ENCODE measurements around the gene CLMN. TPM values are rescaled to one million over a fixed set of nuclear protein-coding genes. Genes with fewer than 3 reads are reported as not detected.

Gene CLMN
- total RNA-seq, 1 experiment from 2014 or later: 33.4 TPM

DNA sequence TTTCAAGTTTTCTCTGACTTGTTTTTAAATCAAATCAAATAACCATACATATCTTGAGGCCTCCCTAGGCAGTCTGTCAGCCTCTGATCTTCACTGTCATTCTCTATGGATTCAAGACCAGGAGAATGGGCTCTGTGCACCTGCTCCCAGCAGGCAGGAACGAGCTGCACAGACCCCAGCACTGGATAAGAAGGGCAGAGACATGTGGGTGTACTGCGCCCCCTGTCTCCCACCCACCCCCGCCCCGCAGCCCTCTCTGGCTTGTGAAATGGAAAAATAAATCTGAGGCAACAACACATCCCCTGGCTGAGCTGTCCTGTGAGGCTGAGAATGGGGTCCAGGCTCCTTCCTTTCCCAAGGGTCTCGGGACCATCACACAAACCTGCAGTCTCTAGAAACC is 26.3 kb downstream of the CLMN start:
- Histone ChIP-seq H3K36me3 (ENCODE audit: control insufficient read depth in 1 of 2, insufficient read depth in 2 of 2, low read length in 2 of 2) (no peaks in the 10 kb centered on the region), H4K20me1 (ENCODE audit: insufficient read depth) (no peaks in the 10 kb centered on the region), H3K79me2 (ENCODE audit: insufficient read depth, low read length) (peaks cover 16% of the 10 kb centered on the region; the same call in 1 of the 2 replicates), H3K4me3 (replicated peaks in 1 of 2; ENCODE audit: low read depth in 1 of 2, low read length in 2 of 2) (no peak overlapping the region), H3K9me3 (ENCODE audit: control insufficient read depth in 1 of 2, insufficient read depth in 1 of 2, low read depth in 1 of 2, low read length in 2 of 2) (no peaks in the 10 kb centered on the region), H3K27ac (ENCODE audit: low read depth, low read length) (no peak overlapping the region), H3K9ac (ENCODE audit: low read length) (no peak overlapping the region), H3K27me3 (ENCODE audit: insufficient read depth, low read length) (no peaks in the 10 kb centered on the region), H3K4me1 (ENCODE audit: control insufficient read depth in 1 of 2, insufficient read depth in 2 of 2, low read length in 2 of 2) (peaks cover 6 to 35% of the 10 kb centered on the region in 2 experiments; a peak in 3 of 4 replicates), H3K9me2 (ENCODE audit: insufficient read depth) (no peaks in the 10 kb centered on the region), H3K4me2 (ENCODE audit: low read length) (no peak overlapping the region), H2AFZ (ENCODE audit: low read depth, low read length, poor library complexity, severe bottlenecking) (no peak overlapping the region)
- ChIA-PET RAD21 (ENCODE audit: low non-redundant PET in 1 of 2, low total read pairs in 2 of 2, uncharacterized antibody in 2 of 2, unreplicated experiment in 2 of 2) (no interaction called here), POLR2A (no interaction called here), CTCF (no interaction called here)
- TF ChIP-seq, protein P1, sequence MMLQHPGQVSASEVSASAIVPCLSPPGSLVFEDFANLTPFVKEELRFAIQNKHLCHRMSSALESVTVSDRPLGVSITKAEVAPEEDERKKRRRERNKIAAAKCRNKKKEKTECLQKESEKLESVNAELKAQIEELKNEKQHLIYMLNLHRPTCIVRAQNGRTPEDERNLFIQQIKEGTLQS (IDR thresholded peaks at IDR 0.05): no peak
- TF ChIP-seq SIN3A (IDR thresholded peaks at IDR 0.05; ENCODE audit: low read depth): no peak
- no peak for TF ChIP-seq JUND (IDR thresholded peaks at IDR 0.05)
- TF ChIP-seq SP1 (IDR thresholded peaks at IDR 0.05; ENCODE audit: low read depth): no peak
- TF ChIP-seq ZNF274 (IDR thresholded peaks at IDR 0.05; ENCODE audit: low read depth, low read length): no peak
- TF ChIP-seq, protein P2, sequence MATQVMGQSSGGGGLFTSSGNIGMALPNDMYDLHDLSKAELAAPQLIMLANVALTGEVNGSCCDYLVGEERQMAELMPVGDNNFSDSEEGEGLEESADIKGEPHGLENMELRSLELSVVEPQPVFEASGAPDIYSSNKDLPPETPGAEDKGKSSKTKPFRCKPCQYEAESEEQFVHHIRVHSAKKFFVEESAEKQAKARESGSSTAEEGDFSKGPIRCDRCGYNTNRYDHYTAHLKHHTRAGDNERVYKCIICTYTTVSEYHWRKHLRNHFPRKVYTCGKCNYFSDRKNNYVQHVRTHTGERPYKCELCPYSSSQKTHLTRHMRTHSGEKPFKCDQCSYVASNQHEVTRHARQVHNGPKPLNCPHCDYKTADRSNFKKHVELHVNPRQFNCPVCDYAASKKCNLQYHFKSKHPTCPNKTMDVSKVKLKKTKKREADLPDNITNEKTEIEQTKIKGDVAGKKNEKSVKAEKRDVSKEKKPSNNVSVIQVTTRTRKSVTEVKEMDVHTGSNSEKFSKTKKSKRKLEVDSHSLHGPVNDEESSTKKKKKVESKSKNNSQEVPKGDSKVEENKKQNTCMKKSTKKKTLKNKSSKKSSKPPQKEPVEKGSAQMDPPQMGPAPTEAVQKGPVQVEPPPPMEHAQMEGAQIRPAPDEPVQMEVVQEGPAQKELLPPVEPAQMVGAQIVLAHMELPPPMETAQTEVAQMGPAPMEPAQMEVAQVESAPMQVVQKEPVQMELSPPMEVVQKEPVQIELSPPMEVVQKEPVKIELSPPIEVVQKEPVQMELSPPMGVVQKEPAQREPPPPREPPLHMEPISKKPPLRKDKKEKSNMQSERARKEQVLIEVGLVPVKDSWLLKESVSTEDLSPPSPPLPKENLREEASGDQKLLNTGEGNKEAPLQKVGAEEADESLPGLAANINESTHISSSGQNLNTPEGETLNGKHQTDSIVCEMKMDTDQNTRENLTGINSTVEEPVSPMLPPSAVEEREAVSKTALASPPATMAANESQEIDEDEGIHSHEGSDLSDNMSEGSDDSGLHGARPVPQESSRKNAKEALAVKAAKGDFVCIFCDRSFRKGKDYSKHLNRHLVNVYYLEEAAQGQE (IDR thresholded peaks at IDR 0.05; ENCODE audit: low read depth): no peak
- no peak for TF ChIP-seq ELF1 (IDR thresholded peaks at IDR 0.05; ENCODE audit: borderline replicate concordance, low read depth)
- no peak for TF ChIP-seq CBX3 (IDR thresholded peaks at IDR 0.05; ENCODE audit: low read depth)
- TF ChIP-seq, protein P3, sequence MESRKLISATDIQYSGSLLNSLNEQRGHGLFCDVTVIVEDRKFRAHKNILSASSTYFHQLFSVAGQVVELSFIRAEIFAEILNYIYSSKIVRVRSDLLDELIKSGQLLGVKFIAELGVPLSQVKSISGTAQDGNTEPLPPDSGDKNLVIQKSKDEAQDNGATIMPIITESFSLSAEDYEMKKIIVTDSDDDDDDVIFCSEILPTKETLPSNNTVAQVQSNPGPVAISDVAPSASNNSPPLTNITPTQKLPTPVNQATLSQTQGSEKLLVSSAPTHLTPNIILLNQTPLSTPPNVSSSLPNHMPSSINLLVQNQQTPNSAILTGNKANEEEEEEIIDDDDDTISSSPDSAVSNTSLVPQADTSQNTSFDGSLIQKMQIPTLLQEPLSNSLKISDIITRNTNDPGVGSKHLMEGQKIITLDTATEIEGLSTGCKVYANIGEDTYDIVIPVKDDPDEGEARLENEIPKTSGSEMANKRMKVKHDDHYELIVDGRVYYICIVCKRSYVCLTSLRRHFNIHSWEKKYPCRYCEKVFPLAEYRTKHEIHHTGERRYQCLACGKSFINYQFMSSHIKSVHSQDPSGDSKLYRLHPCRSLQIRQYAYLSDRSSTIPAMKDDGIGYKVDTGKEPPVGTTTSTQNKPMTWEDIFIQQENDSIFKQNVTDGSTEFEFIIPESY (IDR thresholded peaks at IDR 0.05; ENCODE audit: extremely low read depth, insufficient replicate concordance, low read length): no peak
- TF ChIP-seq POLR2A (IDR thresholded peaks at IDR 0.05; ENCODE audit: borderline replicate concordance, extremely low read depth, insufficient read depth, insufficient read length): no peak
- TF ChIP-seq, protein P4, sequence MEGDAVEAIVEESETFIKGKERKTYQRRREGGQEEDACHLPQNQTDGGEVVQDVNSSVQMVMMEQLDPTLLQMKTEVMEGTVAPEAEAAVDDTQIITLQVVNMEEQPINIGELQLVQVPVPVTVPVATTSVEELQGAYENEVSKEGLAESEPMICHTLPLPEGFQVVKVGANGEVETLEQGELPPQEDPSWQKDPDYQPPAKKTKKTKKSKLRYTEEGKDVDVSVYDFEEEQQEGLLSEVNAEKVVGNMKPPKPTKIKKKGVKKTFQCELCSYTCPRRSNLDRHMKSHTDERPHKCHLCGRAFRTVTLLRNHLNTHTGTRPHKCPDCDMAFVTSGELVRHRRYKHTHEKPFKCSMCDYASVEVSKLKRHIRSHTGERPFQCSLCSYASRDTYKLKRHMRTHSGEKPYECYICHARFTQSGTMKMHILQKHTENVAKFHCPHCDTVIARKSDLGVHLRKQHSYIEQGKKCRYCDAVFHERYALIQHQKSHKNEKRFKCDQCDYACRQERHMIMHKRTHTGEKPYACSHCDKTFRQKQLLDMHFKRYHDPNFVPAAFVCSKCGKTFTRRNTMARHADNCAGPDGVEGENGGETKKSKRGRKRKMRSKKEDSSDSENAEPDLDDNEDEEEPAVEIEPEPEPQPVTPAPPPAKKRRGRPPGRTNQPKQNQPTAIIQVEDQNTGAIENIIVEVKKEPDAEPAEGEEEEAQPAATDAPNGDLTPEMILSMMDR (IDR thresholded peaks at IDR 0.05 in 2 of 3, conservative IDR thresholded peaks at IDR 0.05 in 1 of 3; ENCODE audit: borderline replicate concordance in 1 of 3, insufficient read depth in 1 of 3, low read depth in 2 of 3, low read length in 2 of 3): no peak
- TF ChIP-seq EGR1 (IDR thresholded peaks at IDR 0.05; ENCODE audit: low read depth): no peak
- BruUV-seq (replicated peaks): no TSS peak
- no peak for ATAC-seq
- intact Hi-C loops (cut with micrococcal nuclease): no loop called here
- no peak for DNase-seq (ENCODE audit: low read depth, low spot score)
